ENCODE measurements around the gene HOMER2. TPM values are rescaled to one million over a fixed set of nuclear protein-coding genes. Genes with fewer than 3 reads are reported as not detected.

HOMER2 gene
- total and polyA plus RNA-seq, 2 donors (not counting 1 experiment from before 2014, with no cell fraction given), result 1.1 to 9.9 TPM

DNA sequence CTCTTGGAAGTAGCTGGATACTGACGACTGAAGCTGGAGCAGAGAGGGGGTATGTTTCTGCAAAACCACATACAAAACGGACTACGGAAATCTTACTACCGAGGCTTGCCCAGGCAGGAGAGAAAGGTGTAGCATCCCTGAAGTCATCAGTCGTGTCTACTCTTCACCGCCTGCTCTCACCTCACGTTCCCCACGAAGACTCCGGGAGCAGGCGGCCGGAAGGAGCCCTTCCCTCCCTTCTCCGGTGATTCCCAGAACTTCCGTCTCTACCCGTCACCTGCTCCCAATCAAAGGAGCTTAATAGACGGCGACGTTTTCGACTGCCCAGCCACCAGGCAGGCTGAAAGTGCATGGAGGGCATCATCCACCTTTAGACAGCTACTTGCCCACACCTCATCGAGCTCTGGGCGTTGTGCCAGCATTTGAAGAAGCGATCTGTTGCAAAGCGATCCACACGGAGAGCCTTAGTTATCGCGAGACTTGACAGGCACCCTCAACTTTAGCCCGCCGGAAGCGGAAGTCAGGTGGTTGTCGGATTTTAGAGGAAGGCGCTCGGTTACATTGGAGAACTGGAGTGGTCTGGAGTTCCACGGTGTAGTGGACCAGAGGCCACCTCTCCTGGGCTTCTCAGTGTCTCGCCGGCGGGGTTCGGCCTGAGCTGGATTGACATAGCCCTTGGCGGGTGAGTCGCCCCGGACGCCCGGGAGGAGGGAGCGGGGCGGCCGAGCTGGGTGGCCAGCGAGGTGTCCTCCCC lies 33.3 kb upstream of the HOMER2 start, which contains the start of gene RAMAC:
Gene RAMAC, plus strand, starts transcription at position 523 of the 754 bp plus-strand sequence. CDS start 2,809 bp downstream, outside the sequence.
- H3K4me1 ChIP-seq (ENCODE audit: control insufficient read depth, extremely low read depth, insufficient read depth, low read length), result peaks cover 6% of the 10 kb centered on the region
- H3K9ac ChIP-seq (ENCODE audit: insufficient read depth, low read length), result peak within 1 kb of the TSS; percentile 70
- no peaks in the 10 kb centered on the region for H3K9me3 ChIP-seq (ENCODE audit: control insufficient read depth, insufficient read depth, low read depth, low read length)
- peak within 1 kb of the TSS; percentile 77 for H3K27ac ChIP-seq (ENCODE audit: insufficient read depth, low read length)
- peak within 1 kb of the TSS; percentile 93 for H2AFZ ChIP-seq (ENCODE audit: low read length)
- H4K20me1 ChIP-seq (ENCODE audit: control insufficient read depth, extremely low read depth, insufficient read depth, low read length), result no peaks in the 10 kb centered on the region
- peak within 1 kb of the TSS; percentile 98 for H3K4me2 ChIP-seq (ENCODE audit: extremely low read depth, insufficient read depth, low read length)
- peak; percentile 94 to 97 for DNase-seq (ENCODE audit: low read depth in 2 of 2)
- H3K27me3 ChIP-seq (ENCODE audit: control insufficient read depth, insufficient read depth, low read length), result no peaks in the 10 kb centered on the region
- H3K79me2 ChIP-seq (ENCODE audit: control insufficient read depth, insufficient read depth, low read length), result peaks cover 15% of the 10 kb centered on the region
- H3K36me3 ChIP-seq (ENCODE audit: control insufficient read depth, insufficient read depth, low read length), result no peaks in the 10 kb centered on the region
- peak within 1 kb of the TSS; percentile 77 to 100 (median 94) for H3K4me3 ChIP-seq (replicated peaks in 1 of 4; ENCODE audit: control extremely low read depth in 1 of 4, insufficient read depth in 1 of 4, low read depth in 3 of 4, low read length in 4 of 4)
- no peak for TF ChIP-seq CTCF (conservative IDR thresholded peaks at IDR 0.05 in 1 of 2, IDR thresholded peaks at IDR 0.05 in 1 of 2; ENCODE audit: low read depth in 1 of 2, low read length in 2 of 2)
- TF ChIP-seq EZH2 (IDR thresholded peaks at IDR 0.05; ENCODE audit: low read length, missing control alignments), result no peak

GRCh38 chr15:82980981-82981380 lies 28.5 kb upstream of the HOMER2 start:
- Histone ChIP-seq H3K36me3 (ENCODE audit: control insufficient read depth, insufficient read depth, low read length) (no peaks in the 10 kb centered on the region), H2AFZ (ENCODE audit: low read length) (no peak overlapping the region), H3K4me2 (ENCODE audit: extremely low read depth, insufficient read depth, low read length) (no peak overlapping the region), H3K9ac (ENCODE audit: insufficient read depth, low read length) (no peak overlapping the region), H3K9me3 (ENCODE audit: control insufficient read depth, insufficient read depth, low read depth, low read length) (no peaks in the 10 kb centered on the region), H3K4me3 (replicated peaks in 1 of 4; ENCODE audit: control extremely low read depth in 1 of 4, insufficient read depth in 1 of 4, low read depth in 3 of 4, low read length in 4 of 4) (no peak overlapping the region), H4K20me1 (ENCODE audit: control insufficient read depth, extremely low read depth, insufficient read depth, low read length) (no peaks in the 10 kb centered on the region), H3K27ac (ENCODE audit: insufficient read depth, low read length) (no peak overlapping the region), H3K4me1 (ENCODE audit: control insufficient read depth, extremely low read depth, insufficient read depth, low read length) (peaks cover 6% of the 10 kb centered on the region), H3K27me3 (ENCODE audit: control insufficient read depth, insufficient read depth, low read length) (no peaks in the 10 kb centered on the region), H3K79me2 (ENCODE audit: control insufficient read depth, insufficient read depth, low read length) (no peaks in the 10 kb centered on the region)
- no peak for DNase-seq (ENCODE audit: low read depth in 2 of 2)
- TF ChIP-seq CTCF (conservative IDR thresholded peaks at IDR 0.05 in 1 of 2, IDR thresholded peaks at IDR 0.05 in 1 of 2; ENCODE audit: low read depth in 1 of 2, low read length in 2 of 2) (no peak), EZH2 (IDR thresholded peaks at IDR 0.05; ENCODE audit: low read length, missing control alignments) (no peak)

DNA sequence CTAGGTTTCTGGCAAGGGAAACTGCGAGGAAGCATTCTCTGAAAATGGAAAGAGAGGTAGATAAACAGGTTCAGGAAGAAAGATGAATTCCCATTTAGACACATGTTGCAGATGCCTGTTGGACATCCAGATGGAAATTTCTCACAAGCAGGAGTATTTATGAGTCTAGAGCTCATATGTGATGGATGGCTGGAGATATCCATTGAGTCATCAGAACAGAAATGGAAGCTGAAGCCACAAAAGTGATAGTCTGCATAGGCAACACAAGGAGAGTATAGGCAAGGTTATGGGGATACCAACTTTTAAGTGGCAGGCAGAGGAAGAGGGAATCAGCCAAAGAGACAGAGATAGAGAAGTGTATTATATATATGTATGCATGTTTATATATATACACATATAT lies 27.2 kb upstream of the HOMER2 start:
- Histone ChIP-seq H3K4me1 (ENCODE audit: control insufficient read depth, extremely low read depth, insufficient read depth, low read length) (no peaks in the 10 kb centered on the region), H3K9me3 (ENCODE audit: control insufficient read depth, insufficient read depth, low read depth, low read length) (no peaks in the 10 kb centered on the region), H3K27ac (ENCODE audit: insufficient read depth, low read length) (no peak overlapping the region), H3K27me3 (ENCODE audit: control insufficient read depth, insufficient read depth, low read length) (no peaks in the 10 kb centered on the region), H3K79me2 (ENCODE audit: control insufficient read depth, insufficient read depth, low read length) (no peaks in the 10 kb centered on the region), H3K4me3 (replicated peaks in 1 of 4; ENCODE audit: control extremely low read depth in 1 of 4, insufficient read depth in 1 of 4, low read depth in 3 of 4, low read length in 4 of 4) (no peak overlapping the region), H3K4me2 (ENCODE audit: extremely low read depth, insufficient read depth, low read length) (no peak overlapping the region), H3K36me3 (ENCODE audit: control insufficient read depth, insufficient read depth, low read length) (no peaks in the 10 kb centered on the region), H2AFZ (ENCODE audit: low read length) (no peak overlapping the region), H4K20me1 (ENCODE audit: control insufficient read depth, extremely low read depth, insufficient read depth, low read length) (no peaks in the 10 kb centered on the region), H3K9ac (ENCODE audit: insufficient read depth, low read length) (no peak overlapping the region)
- no peak for TF ChIP-seq EZH2 (IDR thresholded peaks at IDR 0.05; ENCODE audit: low read length, missing control alignments)
- TF ChIP-seq CTCF (conservative IDR thresholded peaks at IDR 0.05 in 1 of 2, IDR thresholded peaks at IDR 0.05 in 1 of 2; ENCODE audit: low read depth in 1 of 2, low read length in 2 of 2), result no peak
- no peak for DNase-seq (ENCODE audit: low read depth in 2 of 2)

Data from fibroblast of lung (primary cell).